Measurements from ENCODE around the gene MTERF4. TPM values are rescaled to one million over a fixed set of nuclear protein-coding genes. Genes with fewer than 3 reads are reported as not detected.

MTERF4 gene
- total and polyA plus RNA-seq, 10 of the 15 experiments (the other 5 are each of a cell fraction or from before 2014, with no cell fraction given): 36.7 to 69.1 (median 45.5) TPM

DNA sequence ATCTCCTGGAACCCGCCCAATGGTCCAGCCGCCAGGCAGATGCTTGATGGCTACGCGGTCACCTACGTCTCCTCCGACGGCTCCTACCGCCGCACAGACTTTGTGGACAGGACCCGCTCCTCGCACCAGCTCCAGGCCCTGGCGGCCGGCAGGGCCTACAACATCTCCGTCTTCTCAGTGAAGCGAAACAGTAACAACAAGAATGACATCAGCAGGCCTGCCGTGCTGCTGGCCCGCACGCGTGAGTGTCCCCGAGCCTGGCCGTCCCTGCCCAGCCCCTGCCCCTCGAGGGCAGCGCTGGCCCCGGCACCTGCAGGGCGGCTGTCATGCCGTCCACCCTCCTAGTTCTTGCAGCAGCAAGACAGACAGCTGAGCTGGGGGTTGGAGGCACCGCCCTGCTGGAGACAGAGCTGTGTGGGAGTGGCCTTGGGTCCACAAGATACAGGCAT is 36.7 kb downstream of the MTERF4 start:
- ChIA-PET CTCF (interaction anchor here (0.6 kb wide), 1 partner anchor 469 kb away, joined by 3 read pairs; no protein-coding TSS in a partner anchor), SMC1A (ENCODE audit: uncharacterized antibody, unreplicated experiment) (no interaction called here), POLR2A (no interaction called here), RAD21 (ENCODE audit: unreplicated experiment) (no interaction called here)
- no peak for TF ChIP-seq MXI1 (IDR thresholded peaks at IDR 0.05; ENCODE audit: low read depth, low read length)
- TF ChIP-seq TAF1 (IDR thresholded peaks at IDR 0.05; ENCODE audit: borderline replicate concordance, low read depth, low read length): no peak
- TF ChIP-seq MEF2A (IDR thresholded peaks at IDR 0.05; ENCODE audit: insufficient read depth, low read depth, low read length): no peak
- no peak for TF ChIP-seq RBBP5 (conservative IDR thresholded peaks at IDR 0.05)
- no peak for TF ChIP-seq ATF7 (IDR thresholded peaks at IDR 0.05; ENCODE audit: low read depth)
- Histone ChIP-seq H2AFZ (ENCODE audit: control insufficient read depth, low read depth, low read length) (no peak overlapping the region), H3K4me1 (ENCODE audit: control insufficient read depth, insufficient read depth, low read length) (no peaks in the 10 kb centered on the region), H3K36me3 (ENCODE audit: control insufficient read depth in 2 of 2, insufficient read depth in 2 of 2, low read length in 1 of 2) (no peaks in the 10 kb centered on the region), H3K4me3 (no peak overlapping the region), H3K79me2 (ENCODE audit: control insufficient read depth, insufficient read depth, low read length) (no peaks in the 10 kb centered on the region), H3K4me2 (ENCODE audit: control insufficient read depth, insufficient read depth) (no peak overlapping the region), H3K9me3 (replicated peaks; ENCODE audit: control insufficient read depth, insufficient read depth, low read length) (no peaks in the 10 kb centered on the region), H3K9ac (ENCODE audit: control insufficient read depth, insufficient read depth, low read length) (no peak overlapping the region), H3K27ac (ENCODE audit: control insufficient read depth, insufficient read depth) (no peak overlapping the region), H4K20me1 (ENCODE audit: control insufficient read depth, insufficient read depth) (no peaks in the 10 kb centered on the region), H3K27me3 (replicated peaks in 1 of 2; ENCODE audit: control insufficient read depth in 2 of 2, insufficient read depth in 2 of 2, low read length in 1 of 2) (no peaks in the 10 kb centered on the region; a peak in 1 of 4 replicates)
- DNase-seq (ENCODE audit: low read depth, low spot score) (no peak), ATAC-seq (no peak), FAIRE-seq (no peak)
- in situ Hi-C loops (cut with MboI) (no loop called here), intact Hi-C loops (cut with micrococcal nuclease; ENCODE audit: unreplicated experiment) (no loop called here)
- 89% methylated on average over 27 of the region's 27 CpGs for WGBS (ENCODE audit: insufficient coverage, insufficient replicate concordance, low lambda C conversion rate, missing lambda C conversion rate)
- no TSS peak for BruUV-seq (replicated peaks)

DNA sequence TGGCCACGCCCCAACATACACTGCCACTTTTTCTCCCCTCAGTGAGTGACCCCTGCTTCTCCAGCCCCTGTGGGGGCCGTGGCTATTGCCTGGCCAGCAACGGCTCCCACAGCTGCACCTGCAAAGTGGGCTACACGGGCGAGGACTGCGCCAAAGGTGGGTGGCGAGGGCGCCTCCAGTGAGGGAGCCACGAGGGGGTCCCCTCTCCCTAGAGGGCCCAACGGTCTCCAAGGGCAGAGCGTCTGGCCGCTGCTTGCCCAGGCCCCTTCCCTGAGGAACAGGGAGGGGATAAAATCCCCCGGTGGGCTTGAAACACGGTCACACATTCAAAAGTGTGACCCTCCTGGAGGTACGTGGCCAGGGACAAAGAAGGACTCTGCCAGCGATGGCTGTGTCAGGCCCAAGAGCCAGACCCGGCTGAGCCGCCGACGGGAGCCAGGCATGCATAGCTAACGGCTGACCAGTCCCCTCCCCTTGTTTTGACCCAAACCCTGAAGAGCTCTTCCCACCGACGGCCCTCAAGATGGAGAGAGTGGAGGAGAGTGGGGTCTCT is 37.2 kb downstream of the MTERF4 start:
- TF ChIP-seq KDM1A (IDR thresholded peaks at IDR 0.05; ENCODE audit: borderline replicate concordance) (no peak), MEF2B (IDR thresholded peaks at IDR 0.05; ENCODE audit: partially characterized antibody, poor library complexity, severe bottlenecking) (no peak), NR2F1 (conservative IDR thresholded peaks at IDR 0.05) (no peak)
- H3K79me2 ChIP-seq (ENCODE audit: control insufficient read depth, insufficient read depth, low read length): no peaks in the 10 kb centered on the region
- H3K36me3 ChIP-seq (ENCODE audit: control insufficient read depth in 2 of 2, insufficient read depth in 2 of 2, low read length in 1 of 2): no peaks in the 10 kb centered on the region
- intact Hi-C loops (cut with micrococcal nuclease; ENCODE audit: unreplicated experiment) (no loop called here), in situ Hi-C loops (cut with MboI) (no loop called here)
- H3K9ac ChIP-seq (ENCODE audit: control insufficient read depth, insufficient read depth, low read length): no peak overlapping the region
- ATAC-seq (no peak), FAIRE-seq (no peak), DNase-seq (ENCODE audit: low read depth, low spot score) (no peak)
- WGBS (ENCODE audit: insufficient coverage, insufficient replicate concordance, low lambda C conversion rate, missing lambda C conversion rate): 72% methylated on average over 23 of the region's 23 CpGs
- ChIA-PET POLR2A (interaction anchor here (0.6 kb wide), 1 partner anchor 59 kb away, joined by 3 read pairs; no protein-coding TSS in a partner anchor), RAD21 (ENCODE audit: unreplicated experiment) (no interaction called here), SMC1A (ENCODE audit: uncharacterized antibody, unreplicated experiment) (no interaction called here), CTCF (interaction anchor here (0.6 kb wide), 1 partner anchor 470 kb away, joined by 3 read pairs; no protein-coding TSS in a partner anchor)
- H3K4me2 ChIP-seq (ENCODE audit: control insufficient read depth, insufficient read depth): no peak overlapping the region
- no peaks in the 10 kb centered on the region for H4K20me1 ChIP-seq (ENCODE audit: control insufficient read depth, insufficient read depth)
- no TSS peak for BruUV-seq (replicated peaks)
- no peak overlapping the region for H3K4me3 ChIP-seq
- H3K4me1 ChIP-seq (ENCODE audit: control insufficient read depth, insufficient read depth, low read length): no peaks in the 10 kb centered on the region
- H3K27me3 ChIP-seq (replicated peaks in 1 of 2; ENCODE audit: control insufficient read depth in 2 of 2, insufficient read depth in 2 of 2, low read length in 1 of 2): no peaks in the 10 kb centered on the region; a peak in 1 of 4 replicates
- H2AFZ ChIP-seq (ENCODE audit: control insufficient read depth, low read depth, low read length): no peak overlapping the region
- H3K9me3 ChIP-seq (replicated peaks; ENCODE audit: control insufficient read depth, insufficient read depth, low read length): no peaks in the 10 kb centered on the region
- no peak overlapping the region for H3K27ac ChIP-seq (ENCODE audit: control insufficient read depth, insufficient read depth)
